ENCODE results near the gene ACSF2. TPM values are rescaled to one million over a fixed set of nuclear protein-coding genes. Genes with fewer than 3 reads are reported as not detected.

ACSF2 gene
- total RNA-seq, 1 experiment from 2014 or later, result 72.7 TPM

DNA sequence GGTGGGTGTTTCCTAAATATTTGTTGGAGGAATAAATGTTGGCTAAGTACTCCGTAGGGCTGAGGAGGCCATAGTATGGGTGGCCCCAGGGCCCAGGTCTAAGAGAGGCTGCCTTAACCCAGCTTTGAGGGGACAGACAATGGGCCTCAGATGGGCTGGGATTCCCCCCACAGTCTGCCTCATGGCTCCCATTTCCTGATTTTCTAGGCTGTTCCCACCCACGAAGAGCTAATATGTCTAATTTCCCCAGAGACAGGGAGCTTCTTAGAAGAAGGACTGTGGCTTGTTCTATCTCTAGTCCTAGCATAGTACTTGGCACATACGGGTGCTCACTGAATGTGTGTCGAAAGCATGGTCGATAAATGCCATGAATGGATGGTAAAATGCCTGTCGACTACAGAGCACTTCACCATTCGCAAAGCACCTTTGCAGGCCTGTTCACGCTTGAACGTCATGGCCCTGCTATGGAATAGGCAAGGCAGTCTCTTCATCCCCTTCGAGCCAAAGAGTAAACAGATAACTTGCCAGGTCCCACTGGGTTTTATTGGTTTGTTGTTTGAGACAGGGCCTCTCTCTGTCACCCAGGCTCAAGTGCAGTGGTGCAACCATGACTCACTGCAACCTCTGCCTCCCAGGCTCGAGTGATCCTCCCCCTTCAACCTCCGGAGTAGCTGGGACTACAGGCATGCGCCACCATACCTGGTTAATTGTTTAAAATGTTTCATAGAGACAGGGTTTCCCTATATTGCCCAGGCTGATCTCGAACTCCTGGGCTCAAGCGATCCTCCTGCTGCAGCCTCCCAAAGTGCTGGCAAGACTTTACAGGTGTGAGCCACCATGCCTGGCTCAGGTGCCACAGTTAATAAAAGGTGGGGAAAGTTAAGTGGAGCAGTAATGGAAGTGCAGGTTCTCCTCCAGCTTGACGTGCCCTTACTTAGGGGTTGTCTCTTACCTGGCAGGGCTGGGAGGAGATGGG lies 33.0 kb downstream of the ACSF2 start:
- Histone ChIP-seq H2AFZ (ENCODE audit: low read length) (no peak overlapping the region), H4K20me1 (ENCODE audit: low read length) (no peaks in the 10 kb centered on the region), H3K9me2 (replicated peaks; ENCODE audit: low read length) (no peaks in the 10 kb centered on the region), H3K9ac (ENCODE audit: low read length) (no peak overlapping the region), H3K4me3 (ENCODE audit: low read length) (no peak overlapping the region), H3K27me3 (ENCODE audit: low read length) (no peaks in the 10 kb centered on the region), H3K79me2 (ENCODE audit: low read length) (0 out of 2 replicates have a peak, but pooled peaks cover 4% of the 10 kb centered on the region), H3K27ac (ENCODE audit: low read length) (peak overlapping the region; percentile 65), H3F3A (ENCODE audit: low read length, unreplicated experiment) (no peaks in the 10 kb centered on the region), H3K4me1 (ENCODE audit: insufficient read depth, low read length) (peaks cover 33% of the 10 kb centered on the region), H3K9me3 (ENCODE audit: low read length) (no peaks in the 10 kb centered on the region), H3K36me3 (ENCODE audit: low read depth, low read length) (no peaks in the 10 kb centered on the region; the same call in 1 of the 2 replicates), H3K4me2 (ENCODE audit: low read length) (peak overlapping the region; percentile 49)
- DNase-seq (peak; percentile 98), ATAC-seq (peak; percentile 96)
- TF ChIP-seq EZH2phosphoT487 (IDR thresholded peaks at IDR 0.05; ENCODE audit: borderline replicate concordance, low read length) (no peak), EZH2 (IDR thresholded peaks at IDR 0.05; ENCODE audit: low read length, unreplicated experiment) (no peak)
- TF ChIP-seq, protein P1, sequence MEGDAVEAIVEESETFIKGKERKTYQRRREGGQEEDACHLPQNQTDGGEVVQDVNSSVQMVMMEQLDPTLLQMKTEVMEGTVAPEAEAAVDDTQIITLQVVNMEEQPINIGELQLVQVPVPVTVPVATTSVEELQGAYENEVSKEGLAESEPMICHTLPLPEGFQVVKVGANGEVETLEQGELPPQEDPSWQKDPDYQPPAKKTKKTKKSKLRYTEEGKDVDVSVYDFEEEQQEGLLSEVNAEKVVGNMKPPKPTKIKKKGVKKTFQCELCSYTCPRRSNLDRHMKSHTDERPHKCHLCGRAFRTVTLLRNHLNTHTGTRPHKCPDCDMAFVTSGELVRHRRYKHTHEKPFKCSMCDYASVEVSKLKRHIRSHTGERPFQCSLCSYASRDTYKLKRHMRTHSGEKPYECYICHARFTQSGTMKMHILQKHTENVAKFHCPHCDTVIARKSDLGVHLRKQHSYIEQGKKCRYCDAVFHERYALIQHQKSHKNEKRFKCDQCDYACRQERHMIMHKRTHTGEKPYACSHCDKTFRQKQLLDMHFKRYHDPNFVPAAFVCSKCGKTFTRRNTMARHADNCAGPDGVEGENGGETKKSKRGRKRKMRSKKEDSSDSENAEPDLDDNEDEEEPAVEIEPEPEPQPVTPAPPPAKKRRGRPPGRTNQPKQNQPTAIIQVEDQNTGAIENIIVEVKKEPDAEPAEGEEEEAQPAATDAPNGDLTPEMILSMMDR (conservative IDR thresholded peaks at IDR 0.05; ENCODE audit: low read depth, low read length), result no peak
- CTCF ChIA-PET, result interaction anchor here (1.0 to 1.5 kb wide), 2 partner anchors 61 to 68 kb away, joined by 3 to 4 read pairs; no protein-coding TSS in a partner anchor
- BruUV-seq (replicated peaks), result no TSS peak
- intact Hi-C loops (cut with micrococcal nuclease), result loop anchor here (1.0 to 5.0 kb wide), 2 partner anchors 37 to 62 kb away; partner anchors contain the start of gene LRRC59
- POLR2A ChIA-PET (ENCODE audit: unreplicated experiment), result no interaction called here

DNA sequence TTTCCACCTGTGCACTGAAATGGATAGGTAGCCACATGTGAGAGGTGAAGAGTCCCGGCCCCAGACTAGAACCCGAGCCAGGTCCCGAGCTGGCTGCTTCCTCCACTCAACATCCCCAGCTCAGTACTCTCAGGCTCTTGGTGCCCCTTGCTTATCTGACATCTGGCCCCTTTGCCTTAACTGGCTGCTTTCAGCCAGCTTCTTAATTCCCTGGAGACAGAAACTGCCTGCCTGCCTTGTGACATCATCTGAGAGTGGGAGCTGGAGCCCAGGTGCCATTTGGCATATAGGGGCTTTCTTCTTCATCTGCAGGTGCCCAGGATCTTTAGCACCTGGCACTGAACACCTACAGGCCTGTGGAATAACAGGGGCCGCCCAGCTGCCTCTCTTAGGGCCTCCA lies 33.7 kb downstream of the ACSF2 start:
- H3K9me3 ChIP-seq (ENCODE audit: low read length), result no peaks in the 10 kb centered on the region
- no peaks in the 10 kb centered on the region for H3K36me3 ChIP-seq (ENCODE audit: low read depth, low read length)
- CTCF ChIA-PET, result no interaction called here
- peak overlapping the region; percentile 39 for H3K4me2 ChIP-seq (ENCODE audit: low read length)
- H3K27ac ChIP-seq (ENCODE audit: low read length), result peak overlapping the region; percentile 38
- H3K4me3 ChIP-seq (ENCODE audit: low read length), result no peak overlapping the region
- TF ChIP-seq, protein P1 (conservative IDR thresholded peaks at IDR 0.05; ENCODE audit: low read depth, low read length), result no peak
- TF ChIP-seq EZH2 (IDR thresholded peaks at IDR 0.05; ENCODE audit: low read length, unreplicated experiment) (no peak), EZH2phosphoT487 (IDR thresholded peaks at IDR 0.05; ENCODE audit: borderline replicate concordance, low read length) (no peak)
- peaks cover 30% of the 10 kb centered on the region for H3K4me1 ChIP-seq (ENCODE audit: insufficient read depth, low read length)
- no TSS peak for BruUV-seq (replicated peaks)
- H3K27me3 ChIP-seq (ENCODE audit: low read length), result no peaks in the 10 kb centered on the region
- intact Hi-C loops (cut with micrococcal nuclease), result loop anchor here (1.0 to 5.0 kb wide), 2 partner anchors 37 to 62 kb away; partner anchors contain the start of gene LRRC59
- no peak for ATAC-seq
- H2AFZ ChIP-seq (ENCODE audit: low read length), result no peak overlapping the region
- H4K20me1 ChIP-seq (ENCODE audit: low read length), result no peaks in the 10 kb centered on the region
- DNase-seq, result no peak
- POLR2A ChIA-PET (ENCODE audit: unreplicated experiment), result no interaction called here
- H3F3A ChIP-seq (ENCODE audit: low read length, unreplicated experiment), result no peaks in the 10 kb centered on the region
- no peaks in the 10 kb centered on the region for H3K9me2 ChIP-seq (replicated peaks; ENCODE audit: low read length)
- H3K79me2 ChIP-seq (ENCODE audit: low read length), result no peaks in the 10 kb centered on the region
- H3K9ac ChIP-seq (ENCODE audit: low read length), result no peak overlapping the region

All from PC-3 (cell line).